ENCODE results near the gene PKD2L2. TPM values are rescaled to one million over a fixed set of nuclear protein-coding genes. Genes with fewer than 3 reads are reported as not detected.
"Not testable (repeated sequence)": the region's sequence is repeated elsewhere in the genome, so short reads cannot be mapped to it uniquely, and the experiment has no call there.

Gene PKD2L2
- total RNA-seq, 1 experiment from 2014 or later, result not detected

DNA sequence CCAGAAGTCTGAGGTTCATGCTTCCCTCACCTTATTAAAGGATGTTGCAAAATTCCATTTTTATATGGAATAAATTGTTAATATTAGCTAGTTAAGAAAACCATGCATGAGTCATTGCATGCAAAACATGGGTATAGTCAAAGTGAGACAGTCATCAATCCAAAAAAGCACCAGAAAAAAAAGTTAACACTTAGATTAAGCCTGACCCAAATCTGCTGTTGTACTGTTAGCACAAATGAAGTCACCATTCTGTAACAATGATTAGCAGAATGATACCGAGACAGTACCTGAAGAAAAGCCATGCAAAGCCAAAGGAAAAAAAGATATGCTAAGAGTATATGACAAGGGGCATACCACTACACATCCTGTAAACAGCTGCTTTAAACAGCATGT is 49.5 kb downstream of the PKD2L2 start:
- no peak for DNase-seq (ENCODE audit: low spot score)
- in situ Hi-C loops (cut with HindIII; ENCODE audit: low sequenced_read_pairs), result no loop called here

DNA sequence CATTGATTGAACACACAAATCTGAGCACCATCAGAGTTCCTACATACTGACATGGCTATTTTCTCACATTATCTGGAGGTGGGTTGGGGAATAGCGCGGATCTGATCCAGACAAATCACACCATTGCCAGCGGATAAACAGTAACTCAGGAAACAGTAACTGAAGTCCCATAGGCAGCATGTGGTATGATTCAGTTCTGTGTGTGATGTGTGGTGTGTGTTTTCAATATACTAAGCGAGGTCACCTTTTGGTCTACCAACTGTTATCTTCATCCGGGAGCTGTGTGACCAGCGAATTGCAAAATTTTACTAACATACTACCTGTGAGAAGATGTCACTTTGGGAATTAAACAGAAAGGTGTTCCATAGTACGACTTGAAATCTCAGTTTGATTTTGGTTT is 50.1 kb downstream of the PKD2L2 start:
- no peak for DNase-seq (ENCODE audit: low spot score)
- in situ Hi-C loops (cut with HindIII; ENCODE audit: low sequenced_read_pairs), result no loop called here

DNA sequence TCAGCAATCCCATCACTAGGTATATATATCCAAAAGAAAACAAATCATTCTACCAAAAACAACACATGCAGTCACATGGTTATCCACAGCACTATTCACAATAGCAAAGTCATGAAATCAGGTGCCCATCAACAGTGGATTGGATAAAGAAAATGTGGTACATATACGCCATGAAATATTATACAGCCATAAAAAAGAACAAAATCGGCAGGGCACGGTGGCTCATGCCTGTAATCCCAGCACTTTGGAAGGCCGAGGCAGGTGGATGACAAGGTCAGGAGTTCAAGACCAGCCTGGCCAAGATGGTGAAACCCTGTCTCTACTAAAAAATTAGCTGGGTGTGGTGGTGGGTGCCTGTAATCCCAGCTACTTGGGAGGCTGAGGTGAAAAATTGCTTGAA is 55.0 kb downstream of the PKD2L2 start:
- DNase-seq (ENCODE audit: low spot score); in situ Hi-C loops (cut with HindIII; ENCODE audit: low sequenced_read_pairs): not testable (repeated sequence)

DNA sequence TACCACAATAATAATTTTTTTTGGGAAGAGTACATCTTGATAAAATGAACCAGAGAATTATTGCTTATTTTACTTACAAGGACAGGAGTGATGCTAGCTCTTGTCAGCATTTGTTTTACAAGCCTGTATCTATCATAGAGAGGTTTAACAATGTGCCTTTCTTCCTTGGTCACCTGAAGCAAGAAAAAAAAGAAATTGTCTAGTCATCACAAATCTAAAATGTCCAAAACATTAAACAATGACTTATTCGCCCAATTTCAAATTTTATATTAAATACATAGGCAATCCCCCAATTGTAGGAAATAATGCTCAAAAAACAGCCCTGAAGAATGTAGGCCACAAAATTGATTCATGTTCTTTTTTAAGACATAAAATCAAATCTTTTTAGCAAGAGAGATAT is 56.6 kb downstream of the PKD2L2 start:
- DNase-seq (ENCODE audit: low spot score), result no peak
- in situ Hi-C loops (cut with HindIII; ENCODE audit: low sequenced_read_pairs), result no loop called here

DNA sequence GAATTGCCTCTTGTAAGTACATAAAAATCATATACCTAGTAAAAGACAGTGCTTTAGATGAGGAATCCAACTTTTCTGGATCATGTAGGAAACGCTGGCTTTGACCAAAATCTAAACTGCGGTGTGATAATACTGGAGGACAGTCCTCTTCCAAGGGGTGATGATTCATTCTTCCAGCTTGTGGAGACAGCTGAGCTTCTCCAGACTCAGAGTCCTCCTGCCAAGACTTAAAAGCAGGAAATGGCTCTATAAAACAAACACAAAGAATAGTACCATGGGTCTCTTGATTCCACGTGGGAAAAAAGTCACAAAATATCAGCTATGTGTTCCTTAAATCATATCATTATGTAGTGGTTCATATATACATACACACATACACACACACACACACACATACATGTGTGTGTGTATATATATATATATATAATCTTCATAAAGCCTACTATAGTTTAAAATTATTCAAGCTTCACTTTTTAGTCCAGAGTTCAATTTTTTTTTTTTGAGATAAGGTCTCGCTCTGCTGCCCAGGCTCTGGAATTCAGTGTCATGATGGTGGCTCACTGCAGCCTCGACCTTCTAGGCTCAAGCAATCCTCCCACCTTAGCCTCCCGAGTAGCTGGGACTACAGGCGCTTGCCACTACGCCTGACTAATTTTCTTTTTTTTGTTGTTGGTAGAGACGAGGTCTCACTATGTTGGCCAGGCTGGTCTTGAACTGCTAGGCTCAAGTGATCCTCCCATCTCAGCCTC is 65.0 kb downstream of the PKD2L2 start:
- no peak for DNase-seq (ENCODE audit: low spot score)
- in situ Hi-C loops (cut with HindIII; ENCODE audit: low sequenced_read_pairs), result no loop called here

DNA sequence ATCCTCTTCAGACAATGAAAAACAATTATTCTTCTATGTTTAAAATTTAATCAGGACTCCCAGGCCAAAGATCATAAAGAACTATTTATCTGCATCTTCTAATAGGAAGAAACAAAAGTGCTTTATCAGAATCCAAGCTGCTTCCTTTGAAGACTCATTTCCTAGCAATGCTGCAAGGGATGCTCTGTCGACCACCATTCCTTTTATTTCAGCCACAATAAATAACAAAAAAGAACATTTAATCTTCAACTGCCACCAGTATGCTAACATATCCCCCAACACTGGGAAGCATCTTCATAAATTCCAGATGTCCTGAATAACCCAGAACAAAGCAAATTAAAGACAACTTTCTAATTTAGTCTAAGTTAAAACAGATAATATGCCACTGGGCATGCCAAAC is 68.7 kb downstream of the PKD2L2 start:
- in situ Hi-C loops (cut with HindIII; ENCODE audit: low sequenced_read_pairs), result no loop called here

DNA sequence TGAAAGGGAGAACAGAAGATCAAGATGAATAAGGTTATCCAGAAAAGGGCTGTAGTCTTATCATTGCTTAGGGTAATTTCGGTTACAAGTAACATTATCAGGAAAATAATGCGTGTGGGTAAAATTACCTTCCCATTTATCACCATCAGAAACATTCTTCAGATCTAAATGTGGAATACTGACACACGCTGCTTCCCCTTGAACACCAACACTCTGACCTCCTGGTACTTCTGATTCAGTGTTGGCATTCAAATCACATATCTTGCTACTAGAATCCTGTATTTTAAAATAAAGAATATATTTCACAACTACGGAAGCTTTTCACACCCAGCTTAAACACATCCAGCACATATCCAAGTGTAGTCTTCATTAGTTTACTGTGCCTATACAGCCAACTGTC is 70.2 kb downstream of the PKD2L2 start:
- in situ Hi-C loops (cut with HindIII; ENCODE audit: low sequenced_read_pairs), result no loop called here
- no peak for DNase-seq (ENCODE audit: low spot score)

More for the DNA sequence above, 68.7 kb downstream of the PKD2L2 start:
- DNase-seq (ENCODE audit: low spot score), result no peak

DNA sequence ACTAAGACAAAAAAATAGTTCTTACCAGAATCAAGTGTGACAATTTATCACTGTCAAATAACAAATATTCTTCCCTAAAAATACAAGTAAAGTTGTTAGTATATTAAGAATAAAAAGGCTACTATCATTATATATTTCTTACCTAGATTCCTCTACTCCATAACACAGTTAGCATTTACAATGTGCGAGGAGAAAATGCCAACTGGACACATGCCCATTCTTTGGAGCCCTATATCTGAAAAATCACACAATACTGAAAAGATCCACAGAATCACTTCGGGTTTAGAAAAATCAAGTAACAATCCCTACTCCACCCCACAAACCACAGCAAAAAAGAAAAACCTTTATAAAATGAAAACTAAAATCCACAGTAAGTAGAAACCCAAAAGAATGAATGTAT is 70.9 kb downstream of the PKD2L2 start:
- in situ Hi-C loops (cut with HindIII; ENCODE audit: low sequenced_read_pairs), result no loop called here
- DNase-seq (ENCODE audit: low spot score), result peak; percentile 64

DNA sequence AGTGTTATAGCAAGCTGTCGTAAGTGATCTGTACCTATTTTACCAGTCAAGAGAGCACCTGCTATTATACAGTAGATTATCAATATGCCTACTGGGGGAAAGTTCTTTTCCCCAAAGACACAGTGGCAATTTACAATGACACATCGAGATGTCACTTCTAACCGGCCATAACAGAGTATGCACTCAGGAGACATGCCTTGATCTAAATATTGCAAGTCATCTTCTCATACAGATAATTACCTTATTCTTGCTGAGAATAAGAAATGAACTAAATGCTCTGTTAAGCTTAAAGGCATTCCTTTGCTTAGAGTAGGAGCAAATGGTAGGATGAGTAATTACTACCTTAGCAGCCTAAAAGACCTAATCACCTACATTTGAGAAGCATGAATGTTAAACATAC is 71.6 kb downstream of the PKD2L2 start:
- DNase-seq (ENCODE audit: low spot score), result no peak
- in situ Hi-C loops (cut with HindIII; ENCODE audit: low sequenced_read_pairs), result no loop called here

DNA sequence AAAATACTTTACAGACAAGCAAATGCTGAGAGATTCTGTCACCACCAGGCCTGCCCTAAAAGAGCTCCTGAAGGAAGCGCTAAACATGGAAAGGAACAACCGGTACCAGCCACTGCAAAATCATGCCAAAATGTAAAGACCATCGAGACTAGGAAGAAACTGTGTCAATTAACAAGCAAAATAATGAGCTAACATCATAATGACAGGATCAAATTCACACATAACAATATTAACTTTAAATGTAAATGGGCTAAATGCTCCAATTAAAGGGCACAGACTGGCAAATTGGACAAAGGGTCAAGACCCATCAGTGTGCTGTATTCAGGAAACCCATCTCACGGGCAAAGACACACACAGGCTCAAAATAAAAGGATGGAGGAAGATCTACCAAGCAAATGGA is 81.1 kb downstream of the PKD2L2 start:
- in situ Hi-C loops (cut with HindIII; ENCODE audit: low sequenced_read_pairs); DNase-seq (ENCODE audit: low spot score): not testable (repeated sequence)

DNA sequence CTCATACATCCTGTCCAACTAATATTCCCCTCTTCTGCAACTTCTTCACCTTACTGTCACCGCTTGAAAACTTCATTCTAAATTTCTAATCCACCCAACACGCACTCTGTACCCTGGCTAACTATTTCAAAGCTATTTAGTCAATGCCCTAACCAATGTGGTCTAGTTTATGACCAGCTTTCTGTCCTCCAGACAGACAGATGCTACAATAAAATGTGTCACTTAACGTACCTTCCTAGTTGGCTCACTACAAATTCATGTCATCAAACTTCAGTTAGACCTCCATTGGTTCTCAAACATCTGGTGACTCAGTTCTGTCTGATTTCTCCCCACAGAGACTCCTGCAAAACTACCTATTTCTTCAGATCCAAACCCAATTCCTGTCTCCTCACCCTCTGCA is 86.0 kb downstream of the PKD2L2 start:
- in situ Hi-C loops (cut with HindIII; ENCODE audit: low sequenced_read_pairs), result no loop called here
- no peak for DNase-seq (ENCODE audit: low spot score)

DNA sequence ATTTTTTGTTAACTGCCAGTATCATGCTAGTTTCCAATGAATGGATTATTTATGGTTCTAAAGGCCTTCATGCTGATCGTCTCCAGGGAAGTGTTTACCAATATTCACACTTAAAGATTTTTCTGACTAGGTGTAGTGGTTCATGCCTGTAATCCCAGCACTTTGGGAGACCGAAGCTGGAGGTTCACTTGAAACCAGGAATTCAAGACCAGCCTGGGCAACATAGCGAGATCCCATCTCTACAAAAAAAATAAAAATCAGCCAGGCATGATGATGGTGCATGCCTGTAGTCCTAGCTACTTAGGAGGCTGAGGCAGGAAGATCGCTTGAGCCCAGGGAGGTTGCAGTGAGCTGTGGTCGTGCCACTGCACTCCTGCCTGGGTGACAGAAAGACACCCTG is 100.2 kb downstream of the PKD2L2 start:
- no peak for DNase-seq (ENCODE audit: low spot score)
- in situ Hi-C loops (cut with HindIII; ENCODE audit: low sequenced_read_pairs), result no loop called here

Other genes with a start within 250 kb of the PKD2L2 start
- 0.86 and 1.2 TPM in 2 replicates for gene KLHL3, start 153.4 kb upstream of the PKD2L2 start, total RNA-seq (2014; rRNA removed; shearing (Covaris generic))
- gene HNRNPA0, start 135.1 kb upstream of the PKD2L2 start, total RNA-seq (2014; rRNA removed; shearing (Covaris generic)), result 79.3 and 83.7 TPM in 2 replicates
- not detected in 2 replicates for gene MYOT, start 21.6 kb upstream of the PKD2L2 start, total RNA-seq (2014; rRNA removed; shearing (Covaris generic))
- 10.9 and 11.4 TPM in 2 replicates for gene FAM13B, start 143.6 kb downstream of the PKD2L2 start, total RNA-seq (2014; rRNA removed; shearing (Covaris generic))
- gene WNT8A, start 194.6 kb downstream of the PKD2L2 start, total RNA-seq (2014; rRNA removed; shearing (Covaris generic)), result not detected in 2 replicates
- gene NME5, start 250.0 kb downstream of the PKD2L2 start, total RNA-seq (2014; rRNA removed; shearing (Covaris generic)), result not detected in 2 replicates